Islet precursor cell (in vitro differentiated cells): Measurements from ENCODE around the gene MZT2B.
"Not testable (repeated sequence)": the region's sequence is repeated elsewhere in the genome, so short reads cannot be mapped to it uniquely, and the experiment has no call there.

Experiments used
- DNase-seq: peaks from one replicate; pipeline ENCODE4 v3.0.0-alpha.2; 2018

The MZT2B gene

DNA sequence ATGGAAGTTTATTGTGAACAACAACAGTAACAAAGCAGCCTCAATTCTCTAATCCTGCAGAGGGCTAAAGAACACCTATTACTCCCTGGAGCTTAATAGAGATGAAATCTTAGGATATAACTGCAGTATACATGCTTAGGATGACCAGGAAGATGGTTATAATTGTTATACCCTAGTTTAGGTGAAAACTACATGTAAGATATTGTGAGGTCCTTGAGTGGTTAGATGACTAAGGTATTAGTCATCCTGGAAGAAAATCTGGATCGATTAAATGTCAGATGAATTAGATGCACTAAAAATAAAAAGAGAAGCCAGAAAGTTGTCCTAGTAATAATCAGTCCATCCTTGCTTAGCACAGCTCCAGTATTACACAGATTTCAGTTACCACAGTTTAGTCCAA lies 38.4 kb downstream of the MZT2B start:
- not testable (repeated sequence) for DNase-seq

DNA sequence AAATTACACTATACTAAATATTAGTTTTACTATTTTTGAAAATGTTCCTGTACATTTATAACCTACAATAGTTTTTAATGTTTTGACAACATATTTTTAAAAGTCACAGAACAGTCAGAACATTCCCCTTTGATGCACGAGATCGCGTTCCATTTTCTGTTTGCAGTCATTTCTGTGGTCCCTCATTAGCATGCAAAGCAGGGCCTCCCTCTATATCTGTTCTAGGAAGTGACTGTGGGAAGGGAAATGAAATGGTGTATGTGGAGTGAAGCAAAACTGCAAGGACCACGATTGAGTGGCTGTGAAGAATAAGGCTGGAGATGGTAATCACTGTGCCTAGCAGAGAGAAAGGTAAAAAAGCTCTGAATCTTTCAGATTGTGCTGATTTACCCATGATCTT lies 40.5 kb downstream of the MZT2B start:
- not testable (repeated sequence) for DNase-seq

DNA sequence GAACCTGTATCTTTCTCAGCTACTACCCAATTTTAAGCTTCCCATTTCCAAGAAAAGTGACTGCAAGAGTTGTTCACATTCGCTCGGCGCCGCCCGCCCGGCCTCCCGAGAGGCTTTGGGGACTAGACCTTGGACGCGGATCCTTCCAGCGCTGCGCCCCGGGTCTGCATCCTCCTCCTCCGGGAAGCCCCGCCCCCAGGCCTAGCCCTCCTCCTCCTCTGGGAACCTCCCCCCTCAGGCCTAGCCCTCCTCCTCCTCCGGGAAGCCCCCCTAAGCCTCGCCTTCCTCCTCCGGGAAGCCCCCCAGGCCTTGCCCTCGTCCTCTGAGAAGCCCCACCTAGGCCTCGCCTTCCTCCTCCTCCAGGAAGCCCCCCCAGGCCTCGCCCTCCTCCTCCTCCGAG lies 45.9 kb downstream of the MZT2B start:
- DNase-seq = not testable (repeated sequence)

DNA sequence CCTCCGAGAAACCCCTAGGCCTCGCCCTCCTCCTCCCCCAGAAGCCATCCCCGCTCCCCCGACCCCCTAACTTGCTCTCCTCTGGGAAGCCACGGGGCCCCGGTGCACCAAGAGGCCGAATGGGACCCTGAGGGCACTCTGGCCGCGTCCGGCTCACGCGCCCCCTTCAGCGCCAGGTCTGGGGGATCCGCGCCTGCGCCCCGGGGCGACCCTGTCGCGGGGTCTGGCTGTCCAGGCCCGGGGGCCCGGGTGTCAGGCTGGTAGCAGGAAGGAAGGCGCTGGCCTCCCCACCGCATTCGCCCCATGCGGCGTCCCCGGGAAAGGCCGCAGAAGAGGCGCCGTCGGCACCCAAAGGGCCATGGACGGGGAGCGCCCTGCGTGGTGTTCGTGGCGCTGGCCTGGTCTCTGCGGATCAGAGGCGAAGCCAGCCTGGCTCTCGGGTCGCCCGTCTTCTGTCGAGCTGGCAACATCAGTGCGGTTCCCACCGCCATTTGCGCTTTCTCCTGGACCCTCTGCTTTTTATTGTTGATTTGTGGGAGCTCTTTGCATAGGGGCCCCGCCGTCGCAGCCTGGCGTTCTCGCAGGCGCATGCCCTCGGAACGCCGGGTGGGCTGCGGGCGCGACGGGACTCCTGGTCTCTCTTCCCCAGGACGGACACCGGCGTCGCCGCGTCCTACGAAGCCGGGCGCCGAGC lies 46.6 kb downstream of the MZT2B start:
- DNase-seq = not testable (repeated sequence)

DNA sequence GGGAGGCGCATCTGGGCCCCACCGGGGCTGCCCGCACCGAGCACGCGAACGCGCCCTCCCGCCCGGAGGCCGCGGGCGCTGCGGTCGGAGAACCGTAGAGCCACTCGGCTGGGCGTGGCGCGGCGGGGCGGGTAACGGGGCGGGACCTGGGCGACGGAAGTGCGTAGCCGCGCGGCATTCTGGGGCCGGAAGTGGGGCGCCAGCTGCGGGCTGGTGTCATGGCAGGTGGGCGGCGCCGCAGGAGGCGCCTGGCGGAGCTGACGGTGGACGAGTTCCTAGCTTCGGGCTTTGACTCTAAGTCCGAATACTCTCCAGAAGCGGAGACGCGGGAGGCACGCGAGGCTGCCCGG lies 47.1 kb downstream of the MZT2B start:
- not testable (repeated sequence) for DNase-seq

DNA sequence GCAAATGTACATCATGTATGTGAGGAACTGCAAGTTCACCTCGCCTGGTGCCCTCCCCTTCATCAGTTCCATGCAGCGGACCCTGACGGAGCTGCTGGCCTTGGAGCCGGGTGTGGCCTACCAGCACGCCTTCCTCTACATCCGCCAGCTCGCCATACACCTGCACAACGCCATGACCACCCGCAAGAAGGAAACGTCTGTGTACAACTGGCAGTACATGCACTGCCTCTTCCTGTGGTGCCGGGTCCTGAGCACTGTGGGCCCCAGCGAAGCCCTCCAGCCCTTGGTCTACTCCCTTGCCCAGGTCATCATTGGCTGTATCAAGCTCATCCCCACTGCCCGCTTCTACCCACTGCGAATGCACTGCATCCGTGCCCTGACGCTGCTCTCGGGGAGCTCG lies 48.3 kb downstream of the MZT2B start:
- DNase-seq = not testable (repeated sequence)

DNA sequence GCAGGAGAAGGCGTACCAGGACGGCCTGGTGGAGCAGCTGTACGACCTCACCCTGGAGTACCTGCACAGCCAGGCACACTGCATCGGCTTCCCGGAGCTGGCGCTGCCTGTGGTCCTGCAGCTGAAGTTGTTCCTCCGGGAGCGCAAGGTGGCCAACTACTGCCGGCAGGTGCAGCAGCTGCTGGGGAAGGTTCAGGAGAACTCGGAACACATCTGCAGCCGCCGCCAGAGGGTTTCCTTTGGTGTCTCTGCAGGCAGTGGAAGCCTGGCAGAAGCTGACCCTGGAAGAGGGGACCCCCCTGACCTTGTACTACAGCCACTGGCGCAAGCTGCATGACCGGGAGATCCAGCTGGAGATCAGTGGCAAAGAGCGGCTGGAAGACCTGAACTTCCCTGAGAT lies 48.8 kb downstream of the MZT2B start:
- not testable (repeated sequence) for DNase-seq

DNA sequence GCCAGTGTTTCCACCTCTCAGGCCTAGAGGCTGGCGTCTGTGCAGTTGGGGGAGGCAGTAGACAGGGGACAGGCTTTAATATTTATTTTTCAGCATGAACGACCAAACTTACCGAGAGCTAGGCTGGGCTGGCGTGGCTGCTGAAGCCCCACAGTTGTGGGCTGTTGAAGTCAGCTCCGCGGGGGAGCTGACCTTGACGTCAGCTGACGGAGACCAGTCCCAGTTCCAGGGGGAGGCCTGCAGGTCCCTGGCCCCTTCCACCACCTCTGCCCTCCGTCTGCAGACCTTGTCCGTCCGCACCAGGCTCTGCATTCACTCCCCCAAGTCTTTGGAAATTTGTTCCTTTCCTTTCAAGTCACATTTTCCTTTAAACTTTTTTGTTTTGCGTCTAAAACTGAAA lies 49.6 kb downstream of the MZT2B start:
- no peak for DNase-seq

DNA sequence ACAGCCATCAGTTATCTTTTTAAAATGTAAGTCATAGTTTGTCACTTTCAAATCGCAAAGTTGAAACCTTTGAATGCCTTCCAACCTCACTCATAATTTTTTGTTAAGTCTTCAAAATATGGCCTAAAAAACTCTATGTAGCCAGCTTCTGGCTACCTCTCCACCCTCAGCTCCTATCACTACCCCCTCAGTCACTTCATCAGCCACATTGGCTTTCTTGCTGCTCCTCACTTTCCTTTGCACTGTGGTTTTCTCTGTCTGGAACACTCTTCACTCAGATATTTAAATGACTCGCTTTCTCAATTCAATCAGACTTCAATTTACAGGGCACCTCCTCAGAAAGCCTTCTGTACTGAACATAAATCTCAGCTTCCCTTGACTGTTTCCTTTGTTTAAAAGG lies 51.0 kb downstream of the MZT2B start:
- DNase-seq = not testable (repeated sequence)

DNA sequence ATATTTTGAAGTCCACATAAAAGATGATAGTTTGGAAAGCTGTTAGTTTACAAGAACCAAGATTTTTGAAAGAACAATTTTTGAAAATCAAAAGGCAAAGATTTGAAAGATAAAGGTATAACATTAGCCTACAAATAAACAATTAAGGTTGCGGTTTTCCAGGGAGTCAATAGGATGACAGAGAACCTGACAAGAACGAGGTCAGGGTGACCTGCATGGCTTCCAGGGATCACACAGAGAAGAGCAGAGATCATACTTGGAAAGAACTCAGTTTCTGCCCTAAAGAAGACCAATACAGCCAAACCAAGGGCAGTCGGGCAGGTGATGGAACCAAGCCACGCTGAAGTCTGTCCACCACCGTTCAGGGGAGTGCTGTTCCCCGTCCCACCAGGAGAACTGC lies 57.5 kb downstream of the MZT2B start:
- DNase-seq = not testable (repeated sequence)
